Psoas muscle (tissue), 8 donors: ENCODE data around the gene SPON1. TPM values are rescaled to one million over a fixed set of nuclear protein-coding genes. Genes with fewer than 3 reads are reported as not detected.

ENCODE experiments used
- ATAC-seq, 4 donors: fragments of 200-7000 bp; cut with Tn5 transposase; one replicate each; pipeline ENCODE4 v1.9.1; 2020; ENCODE audit warnings: moderate library complexity in 3 of 4, mild to moderate bottlenecking in 2 of 4
- DNase-seq, 2 donors: peaks; one replicate each; pipeline ENCODE4 v3.0.0-alpha.2; 2020
- H3K27ac ChIP-seq: fragments of 200-600 bp; one replicate; pipeline ENCODE4 v1.8.0; 2022
- H3K27me3 ChIP-seq, 3 donors: fragments of 200-600 bp in 1 of 3; one replicate each; pipeline versions ENCODE4 v1.6.1 to v1.8.0; 2013 to 2022; ENCODE audit warnings: low read length in 2 of 3, mild to moderate bottlenecking in 2 of 3, moderate library complexity in 1 of 3; ENCODE audit not compliant: insufficient read depth in 3 of 3
- H3K36me3 ChIP-seq, 2 donors: fragments of 200-600 bp in 1 of 2; one replicate each; pipeline versions ENCODE4 v1.6.1 to v1.8.0; 2013 to 2022; ENCODE audit warnings: low read depth in 1 of 2, mild to moderate bottlenecking in 1 of 2, moderate library complexity in 1 of 2; ENCODE audit not compliant: insufficient read depth in 1 of 2
- H3K4me1 ChIP-seq: fragments of 200-600 bp; one replicate; pipeline ENCODE4 v1.8.0; 2022
- H3K4me3 ChIP-seq: fragments of 200-600 bp; one replicate; pipeline ENCODE4 v1.8.0; 2022; ENCODE audit warnings: mild to moderate bottlenecking
- H3K9me3 ChIP-seq: fragments of 200-600 bp; one replicate; pipeline ENCODE4 v1.8.0; 2022
- WGBS, 3 donors: extraction: QIAGEN DNeasy Blood & Tissue Kit; methylation state at CpG; one replicate each; pipeline versions ENCODE4 v1.1.6 to v1.1.7; 2013; 5-methylcytosine and 5-hydroxymethylcytosine counted together
- intact Hi-C, 2 donors: fragments of 100-400 bp; cut with DNase I; formaldehyde crosslinking; loops; one replicate each; pipeline versions ENCODE4 v1.11.0 to v1.14.2; 2022
- polyA plus RNA-seq, 3 donors: library from polyadenylated mRNA; stranded (reverse); fragments of 200-250 nt; gene quantifications; one replicate each; pipeline ENCODE4 v1.2.3, GENCODE V29; 2013
- total RNA-seq, 4 donors: library from RNA; stranded (reverse); fragmentation: NEBNext Ultra II Directional in 2 of 4; extraction: Animal tissue kit (Norgen Biotek cat#: 25700) in 2 of 4; gene quantifications; one replicate each; pipeline versions ENCODE4 v1.2.1 to v1.2.4, GENCODE V29; 2021 to 2023
- TF ChIP-seq, protein P1 (sequence below): fragments of 200-600 bp; IDR thresholded peaks from one replicate; pipeline ENCODE4 v1.8.0; 2022; ENCODE audit warnings: antibody characterized with exemption
- donor health status: healthy with polysubstance abuse.
- donor health status: DM: no; HTN: no; CAD: no; lungs with moderate emphysema.
- donor health status: Bipolar disorder and iron deficiency.
- donor health status: healthy.
- donor health status: DM: yes; HTN: yes; CAD: no.
- donor health status: DM: no; HTN: no; CAD: no.
- donor health status: DM: no; HTN: no; CAD: no.
- donor health status: DM: yes; HTN: yes; CAD: no.

SPON1 gene
- total and polyA plus RNA-seq, 7 donors = 0.24 to 1.6 (median 1.2) TPM

DNA sequence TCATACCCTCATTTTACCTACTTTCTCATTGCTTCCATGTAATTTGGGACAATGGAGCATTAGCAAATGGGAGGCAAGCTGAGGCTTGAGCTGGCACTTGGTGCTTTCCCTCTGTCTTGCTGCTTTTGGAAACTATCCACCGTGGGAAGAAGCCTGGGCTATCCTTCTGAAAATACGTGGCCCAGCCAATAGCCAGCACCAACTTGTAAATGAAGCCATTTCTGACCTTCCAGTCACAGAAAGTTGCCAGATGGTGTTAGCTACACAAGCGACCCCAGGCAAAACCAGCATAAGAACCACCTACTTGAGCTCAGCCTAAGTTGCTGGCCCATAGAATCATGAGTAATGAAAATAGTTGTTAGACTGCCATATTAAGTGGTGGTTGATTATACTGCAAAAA is 18.5 kb upstream of the SPON1 start:
- Histone ChIP-seq H3K9me3 (no peaks in the 10 kb centered on the region), H3K4me1 (no peaks in the 10 kb centered on the region), H3K27ac (no peak overlapping the region), H3K4me3 (no peak overlapping the region), H3K36me3 (no peaks in the 10 kb centered on the region), H3K27me3 (no peaks in the 10 kb centered on the region)
- TF ChIP-seq, protein P1, sequence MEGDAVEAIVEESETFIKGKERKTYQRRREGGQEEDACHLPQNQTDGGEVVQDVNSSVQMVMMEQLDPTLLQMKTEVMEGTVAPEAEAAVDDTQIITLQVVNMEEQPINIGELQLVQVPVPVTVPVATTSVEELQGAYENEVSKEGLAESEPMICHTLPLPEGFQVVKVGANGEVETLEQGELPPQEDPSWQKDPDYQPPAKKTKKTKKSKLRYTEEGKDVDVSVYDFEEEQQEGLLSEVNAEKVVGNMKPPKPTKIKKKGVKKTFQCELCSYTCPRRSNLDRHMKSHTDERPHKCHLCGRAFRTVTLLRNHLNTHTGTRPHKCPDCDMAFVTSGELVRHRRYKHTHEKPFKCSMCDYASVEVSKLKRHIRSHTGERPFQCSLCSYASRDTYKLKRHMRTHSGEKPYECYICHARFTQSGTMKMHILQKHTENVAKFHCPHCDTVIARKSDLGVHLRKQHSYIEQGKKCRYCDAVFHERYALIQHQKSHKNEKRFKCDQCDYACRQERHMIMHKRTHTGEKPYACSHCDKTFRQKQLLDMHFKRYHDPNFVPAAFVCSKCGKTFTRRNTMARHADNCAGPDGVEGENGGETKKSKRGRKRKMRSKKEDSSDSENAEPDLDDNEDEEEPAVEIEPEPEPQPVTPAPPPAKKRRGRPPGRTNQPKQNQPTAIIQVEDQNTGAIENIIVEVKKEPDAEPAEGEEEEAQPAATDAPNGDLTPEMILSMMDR = no peak
- WGBS, 3 donors = 61 to 78% (median 66%) methylated on average over 3 of the region's 3 CpGs
- ATAC-seq = no peak
- DNase-seq = no peak
- intact Hi-C loops = no loop called here

- no peaks in the 10 kb centered on the region for H3K27me3 ChIP-seq
- H3K36me3 ChIP-seq = no peaks in the 10 kb centered on the region
- TF ChIP-seq, protein P1 = no peak
- intact Hi-C loops = no loop called here
- H3K4me1 ChIP-seq = no peaks in the 10 kb centered on the region
- no peaks in the 10 kb centered on the region for H3K9me3 ChIP-seq
- 21 to 44% (median 23%) methylated on average over 3 of the region's 3 CpGs for WGBS, 3 donors
- DNase-seq (no peak), ATAC-seq (no peak)
- H3K4me3 ChIP-seq = no peak overlapping the region
- H3K27ac ChIP-seq = no peak overlapping the region
Observed at GRCh38 chr11:13944911-13945425, 17.6 kb upstream of the SPON1 start.

DNA sequence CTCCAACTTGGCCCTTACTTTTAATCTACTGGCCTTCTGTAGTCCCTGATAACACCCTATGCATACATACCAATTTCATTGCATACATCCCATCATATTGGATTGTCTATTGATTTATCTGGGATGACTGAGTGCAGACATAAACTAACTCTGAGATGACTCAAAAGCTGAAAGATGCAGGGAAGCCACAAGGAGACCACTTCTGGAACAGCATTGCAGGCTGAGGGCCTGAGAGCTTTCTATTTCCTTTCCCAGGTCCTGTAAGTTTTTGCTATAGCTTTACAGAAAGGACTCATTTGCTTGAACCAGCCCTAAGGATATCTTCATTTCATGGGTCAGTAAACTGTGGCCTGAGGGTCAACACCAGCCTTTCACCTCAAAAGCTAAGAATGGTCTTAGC is 15.1 kb upstream of the SPON1 start:
- Histone ChIP-seq H3K27ac (no peak overlapping the region), H3K27me3 (no peaks in the 10 kb centered on the region), H3K4me3 (no peak overlapping the region), H3K36me3 (no peaks in the 10 kb centered on the region), H3K4me1 (no peaks in the 10 kb centered on the region), H3K9me3 (no peaks in the 10 kb centered on the region)
- intact Hi-C loops = no loop called here
- ATAC-seq = no peak
- DNase-seq = no peak
- TF ChIP-seq, protein P1 = no peak

DNA sequence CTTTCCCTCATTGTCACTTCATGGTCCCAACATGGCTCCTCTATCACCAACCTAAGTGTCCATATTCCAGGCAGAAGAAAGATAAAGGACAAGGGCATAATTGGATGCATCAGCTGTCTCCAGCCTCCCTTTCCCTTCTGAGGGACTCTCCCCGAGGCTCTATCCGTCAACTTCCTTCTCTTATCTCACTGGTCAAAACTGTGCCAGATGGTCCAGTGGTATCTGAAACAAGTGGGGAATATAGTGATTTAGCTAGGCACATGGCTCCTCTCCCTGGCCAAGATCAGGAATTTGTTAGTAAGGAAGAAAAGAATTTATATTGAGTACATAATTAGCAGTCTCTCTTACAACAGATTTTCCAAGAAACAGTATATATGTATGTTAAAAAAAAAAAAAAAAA is 12.6 kb upstream of the SPON1 start:
- Histone ChIP-seq H3K36me3 (no peaks in the 10 kb centered on the region), H3K4me3 (no peak overlapping the region), H3K9me3 (no peaks in the 10 kb centered on the region), H3K4me1 (no peaks in the 10 kb centered on the region), H3K27me3 (peaks cover 0 to 9% (median 0%) of the 10 kb centered on the region in 3 donors), H3K27ac (no peak overlapping the region)
- ATAC-seq (no peak), DNase-seq (no peak)
- 51 to 68% (median 59%) methylated on average over 2 of the region's 2 CpGs for WGBS, 3 donors
- TF ChIP-seq, protein P1 = no peak
- intact Hi-C loops = loop anchor here in 1 of 2 donors (10.0 kb wide), 1 partner anchor 195 kb away; no protein-coding TSS in a partner anchor

GRCh38 chr11:13952221-13952620 is 10.3 kb upstream of the SPON1 start:
- Histone ChIP-seq H3K27ac (no peak overlapping the region), H3K27me3 (peaks cover 0 to 23% (median 0%) of the 10 kb centered on the region in 3 donors), H3K36me3 (no peaks in the 10 kb centered on the region), H3K9me3 (no peaks in the 10 kb centered on the region), H3K4me1 (no peaks in the 10 kb centered on the region), H3K4me3 (no peak overlapping the region)
- ATAC-seq (no peak), DNase-seq (no peak)
- TF ChIP-seq, protein P1 = no peak
- WGBS, 3 donors = 72 to 86% (median 83%) methylated on average over 1 of the region's 1 CpG
- intact Hi-C loops = loop anchor here in 1 of 2 donors (10.0 kb wide), 1 partner anchor 193 kb away; no protein-coding TSS in a partner anchor
